PC-9 (cell line): ENCODE measurements around the gene CLBA1. TPM values are rescaled to one million over a fixed set of nuclear protein-coding genes. Genes with fewer than 3 reads are reported as not detected.

Experiments used
- BruUV-seq: library from RNA; stranded (reverse); fragments of 400-500 nt; replicated peaks from 2 replicates; lab custom pipeline; 2021; lab: Mats Ljungman, UMichigan
- CTCF ChIA-PET: fragments of 300-600 bp; sonication (Branson Sonifier 250); formaldehyde crosslinking; loops from one replicate; lab custom pipeline; 2022; ENCODE audit warnings: antibody characterized with exemption; lab: Charles Lee
- POLR2A ChIA-PET: fragments of 300-600 bp; sonication (Branson Sonifier 250); formaldehyde crosslinking; loops from one replicate; lab custom pipeline; 2022; ENCODE audit warnings: antibody characterized with exemption; ENCODE audit not compliant: unreplicated experiment; lab: Charles Lee
- DNase-seq, 2 experiments: peaks; one replicate each; pipeline versions ENCODE4 v3.0.0 to v3.0.0-alpha.2; 2015 to 2022; ENCODE audit warnings: mixed read lengths in 1 of 2
- H2AFZ ChIP-seq: fragments of 200-600 bp; sonication (generic); 2 replicates; pipeline ENCODE4 v1.8.1; 2017; ENCODE audit warnings: antibody characterized with exemption
- H3F3A ChIP-seq: fragments of 200-600 bp; sonication (generic); 2 replicates; pipeline ENCODE4 v1.8.1; 2017; ENCODE audit warnings: antibody characterized with exemption, mild to moderate bottlenecking, low read depth; ENCODE audit not compliant: insufficient read depth
- H3K27ac ChIP-seq: fragments of 200-600 bp; sonication (generic); 2 replicates; pipeline ENCODE4 v1.6.1; 2016; ENCODE audit warnings: mixed run types
- H3K27me3 ChIP-seq: fragments of 200-600 bp; sonication (generic); 2 replicates; pipeline ENCODE4 v1.6.1; 2016; ENCODE audit warnings: low read depth, mixed run types; ENCODE audit not compliant: insufficient read depth
- H3K36me3 ChIP-seq: fragments of 200-600 bp; sonication (generic); 2 replicates; pipeline ENCODE4 v1.6.1; 2016; ENCODE audit warnings: low read depth, mixed run types
- H3K4me1 ChIP-seq: fragments of 200-600 bp; sonication (generic); replicated peaks from 2 replicates; pipeline ENCODE4 v1.6.1; 2016; ENCODE audit warnings: mixed run types; ENCODE audit not compliant: insufficient read depth
- H3K4me2 ChIP-seq: fragments of 200-600 bp; sonication (generic); 2 replicates; pipeline ENCODE4 v1.6.1; 2017; ENCODE audit warnings: mixed run types
- H3K4me3 ChIP-seq: fragments of 200-600 bp; sonication (generic); 2 replicates; pipeline ENCODE4 v1.6.1; 2016; ENCODE audit warnings: mixed run types
- H3K79me2 ChIP-seq: fragments of 200-600 bp; sonication (generic); 2 replicates; pipeline ENCODE4 v1.6.1; 2017; ENCODE audit warnings: low read depth, mixed run types
- H3K9me2 ChIP-seq: fragments of 200-600 bp; sonication (generic); 2 replicates; pipeline ENCODE4 v1.8.1; 2017; ENCODE audit warnings: mild to moderate bottlenecking; ENCODE audit not compliant: insufficient read depth
- H3K9me3 ChIP-seq: fragments of 200-600 bp; sonication (generic); 2 replicates; pipeline ENCODE4 v1.8.1; 2016; ENCODE audit warnings: low read depth; ENCODE audit not compliant: insufficient read depth
- H4K20me1 ChIP-seq: fragments of 200-600 bp; sonication (generic); 2 replicates; pipeline ENCODE4 v1.8.1; 2017; ENCODE audit not compliant: insufficient read depth
- EZH2 ChIP-seq: fragments of 200-600 bp; sonication (generic); IDR thresholded peaks from 2 replicates; pipeline ENCODE4 v1.8.0; 2017; ENCODE audit warnings: antibody characterized with exemption, low read depth
- intact Hi-C: fragments of 100-400 bp; cut with micrococcal nuclease; formaldehyde crosslinking; loops from one replicate; pipeline ENCODE4 v1.10.0; 2022; ENCODE audit not compliant: unreplicated experiment
- total RNA-seq: library from RNA; stranded (reverse); gene quantifications from 2 replicates; pipeline ENCODE4 v1.2.3, GENCODE V29; 2021
- TF ChIP-seq, protein P1 (sequence below): fragments of 200-600 bp; sonication (generic); conservative IDR thresholded peaks from 2 replicates; pipeline ENCODE4 v1.6.1; 2017; ENCODE audit warnings: mixed run types, antibody characterized with exemption, mild to moderate bottlenecking, moderate library complexity

Gene CLBA1
- total RNA-seq, 1 experiment from 2014 or later: 12.6 TPM

DNA sequence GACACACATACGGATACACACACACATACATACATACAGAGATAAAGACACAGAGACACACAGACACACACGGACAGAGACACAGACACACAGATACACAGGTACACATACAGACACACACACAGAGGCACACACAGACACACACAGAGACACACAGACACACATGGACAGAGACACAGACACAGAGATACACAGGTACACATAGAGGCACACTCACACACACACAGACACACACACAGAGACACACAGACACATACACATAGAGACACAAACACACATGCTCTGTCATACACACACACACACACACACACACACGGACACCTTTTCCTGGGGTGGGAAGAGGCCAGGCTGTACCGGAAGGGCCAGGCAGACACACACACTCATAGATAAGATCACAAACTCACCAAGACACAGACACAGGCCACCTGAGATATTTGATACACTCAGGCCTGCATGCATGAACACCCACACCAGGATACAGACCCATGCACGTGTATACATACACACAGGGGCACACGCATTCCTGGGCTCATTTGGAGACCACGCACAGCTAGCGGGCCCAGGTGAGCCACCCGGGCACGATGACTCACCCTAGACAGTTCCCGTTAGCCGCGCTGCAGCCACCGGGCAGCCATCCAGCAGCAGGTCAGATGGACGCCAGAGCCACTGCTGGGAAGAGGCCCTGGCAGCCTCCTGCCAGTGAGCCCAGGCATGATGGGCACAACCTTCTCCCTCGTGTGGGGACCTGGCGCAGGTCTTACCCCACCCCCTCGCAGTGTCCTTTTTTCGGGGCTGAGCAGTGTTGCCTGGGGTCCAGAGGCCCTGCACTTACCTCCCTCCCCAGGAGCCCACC, 5.6 kb upstream of the CLBA1 start:
- peak; percentile 69 to 80 for DNase-seq
- H3K4me3 ChIP-seq: no peak overlapping the region
- no peaks in the 10 kb centered on the region for H3K9me3 ChIP-seq
- H3K27ac ChIP-seq: no peak overlapping the region
- ChIA-PET POLR2A (interaction anchor here (0.7 kb wide), 1 partner anchor 52 kb away, joined by 4 read pairs; no protein-coding TSS in a partner anchor), CTCF (no interaction called here)
- intact Hi-C loops: no loop called here
- no peaks in the 10 kb centered on the region for H3K36me3 ChIP-seq
- peaks cover 27% of the 10 kb centered on the region for H3K4me1 ChIP-seq
- no peaks in the 10 kb centered on the region for H3K9me2 ChIP-seq
- H3K4me2 ChIP-seq: no peak overlapping the region
- no peaks in the 10 kb centered on the region for H3K79me2 ChIP-seq
- H3F3A ChIP-seq: peaks cover 13% of the 10 kb centered on the region; the same call in 1 of the 2 replicates
- TF ChIP-seq, protein P1, sequence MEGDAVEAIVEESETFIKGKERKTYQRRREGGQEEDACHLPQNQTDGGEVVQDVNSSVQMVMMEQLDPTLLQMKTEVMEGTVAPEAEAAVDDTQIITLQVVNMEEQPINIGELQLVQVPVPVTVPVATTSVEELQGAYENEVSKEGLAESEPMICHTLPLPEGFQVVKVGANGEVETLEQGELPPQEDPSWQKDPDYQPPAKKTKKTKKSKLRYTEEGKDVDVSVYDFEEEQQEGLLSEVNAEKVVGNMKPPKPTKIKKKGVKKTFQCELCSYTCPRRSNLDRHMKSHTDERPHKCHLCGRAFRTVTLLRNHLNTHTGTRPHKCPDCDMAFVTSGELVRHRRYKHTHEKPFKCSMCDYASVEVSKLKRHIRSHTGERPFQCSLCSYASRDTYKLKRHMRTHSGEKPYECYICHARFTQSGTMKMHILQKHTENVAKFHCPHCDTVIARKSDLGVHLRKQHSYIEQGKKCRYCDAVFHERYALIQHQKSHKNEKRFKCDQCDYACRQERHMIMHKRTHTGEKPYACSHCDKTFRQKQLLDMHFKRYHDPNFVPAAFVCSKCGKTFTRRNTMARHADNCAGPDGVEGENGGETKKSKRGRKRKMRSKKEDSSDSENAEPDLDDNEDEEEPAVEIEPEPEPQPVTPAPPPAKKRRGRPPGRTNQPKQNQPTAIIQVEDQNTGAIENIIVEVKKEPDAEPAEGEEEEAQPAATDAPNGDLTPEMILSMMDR: no peak
- no peak for TF ChIP-seq EZH2
- H3K27me3 ChIP-seq: no peaks in the 10 kb centered on the region
- H4K20me1 ChIP-seq: no peaks in the 10 kb centered on the region
- no TSS peak for BruUV-seq
- H2AFZ ChIP-seq: no peak overlapping the region

DNA sequence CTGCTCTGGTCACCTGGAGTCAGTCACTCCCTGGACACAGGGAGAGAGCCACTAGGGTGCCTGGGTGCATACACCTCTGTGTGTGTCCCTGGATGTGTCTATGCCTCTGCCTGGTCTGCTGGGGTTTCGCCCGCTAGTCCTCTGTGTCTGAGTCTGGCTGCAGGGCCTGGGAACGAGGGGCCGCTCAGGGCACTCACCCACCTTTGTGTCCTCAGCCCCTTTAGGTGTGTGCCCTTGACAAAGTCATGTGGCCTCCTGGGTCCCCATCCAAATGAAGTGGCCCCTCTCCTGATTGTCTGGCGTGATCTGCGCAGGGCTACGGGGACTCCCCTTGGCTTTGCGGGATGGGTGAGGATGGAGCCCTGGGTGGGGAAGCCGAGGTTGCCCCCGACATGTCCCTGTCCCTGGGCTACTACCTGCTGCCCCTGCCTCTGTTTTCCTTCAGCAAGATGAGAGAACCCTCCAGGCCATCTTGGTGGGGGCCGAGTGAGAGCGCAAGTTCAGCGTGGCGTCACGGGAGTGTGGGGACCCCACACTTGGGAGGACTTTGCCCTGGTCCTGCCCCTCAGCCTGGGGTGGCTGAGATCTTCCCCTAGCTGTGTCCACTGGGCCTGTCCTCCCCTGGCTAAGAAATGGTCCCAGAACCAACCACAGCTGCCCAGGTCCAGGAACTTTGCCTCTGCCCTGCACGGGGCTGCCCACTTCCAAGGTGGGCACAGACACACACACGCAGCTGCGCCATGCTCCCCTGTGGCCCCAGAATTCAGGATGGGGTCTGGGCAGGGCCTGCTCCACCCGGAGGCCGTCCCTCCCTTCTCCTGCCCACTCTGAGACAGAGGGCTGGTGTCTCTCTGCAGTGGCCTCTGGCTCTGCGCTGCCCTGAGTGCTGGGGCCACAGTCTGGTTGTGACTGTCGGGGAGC, 4.7 kb upstream of the CLBA1 start:
- no peaks in the 10 kb centered on the region for H3K27me3 ChIP-seq
- H3K79me2 ChIP-seq: no peaks in the 10 kb centered on the region
- ChIA-PET CTCF (no interaction called here), POLR2A (no interaction called here)
- no peak overlapping the region for H2AFZ ChIP-seq
- BruUV-seq: no TSS peak
- H3K27ac ChIP-seq: no peak overlapping the region
- H4K20me1 ChIP-seq: no peaks in the 10 kb centered on the region
- H3K4me3 ChIP-seq: no peak overlapping the region
- DNase-seq: no peak
- peaks cover 18% of the 10 kb centered on the region for H3K4me1 ChIP-seq
- H3K36me3 ChIP-seq: no peaks in the 10 kb centered on the region
- H3F3A ChIP-seq: peaks cover 13% of the 10 kb centered on the region; the same call in 1 of the 2 replicates
- no peaks in the 10 kb centered on the region for H3K9me2 ChIP-seq
- intact Hi-C loops: no loop called here
- H3K9me3 ChIP-seq: no peaks in the 10 kb centered on the region
- TF ChIP-seq, protein P1: no peak
- no peak for TF ChIP-seq EZH2
- no peak overlapping the region for H3K4me2 ChIP-seq
